Spleen (tissue), 11 donors: ENCODE measurements around the gene ZDHHC11. TPM values are rescaled to one million over a fixed set of nuclear protein-coding genes. Genes with fewer than 3 reads are reported as not detected.
A peak's percentile ranks its signal among the peaks of the same experiment; 100 is the strongest.

Experiments
- DNase-seq: peaks from one replicate; pipeline ENCODE4 v3.0.0-alpha.2; 2020
- H3K27ac ChIP-seq, 8 donors: fragments of 200-600 bp; sonication (generic) in 7 of 8; 1 replicate in 4 of 8; 2 replicates in 4 of 8; pipeline versions ENCODE4 v1.5.0 to v1.8.0; 2016 to 2021; ENCODE audit warnings: inconsistent platforms in 4 of 8, mild to moderate bottlenecking in 4 of 8, moderate library complexity in 1 of 8
- H3K27me3 ChIP-seq, 7 donors: fragments of 200-600 bp; sonication (generic) in 6 of 7; replicated peaks in 1 of 7; 1 replicate in 4 of 7; 2 replicates in 3 of 7; pipeline versions ENCODE4 v1.5.0 to v1.8.0; 2016 to 2021; ENCODE audit warnings: inconsistent platforms in 3 of 7, mild to moderate bottlenecking in 1 of 7
- H3K36me3 ChIP-seq, 6 donors: fragments of 200-600 bp; sonication (generic) in 5 of 6; 1 replicate in 4 of 6; 2 replicates in 2 of 6; pipeline versions ENCODE4 v1.5.0 to v1.8.0; 2016 to 2021; ENCODE audit warnings: inconsistent platforms in 2 of 6
- H3K4me1 ChIP-seq, 6 donors: fragments of 200-600 bp; sonication (generic) in 5 of 6; 1 replicate in 3 of 6; 2 replicates in 3 of 6; pipeline versions ENCODE4 v1.5.0 to v1.8.0; 2016 to 2021; ENCODE audit warnings: inconsistent platforms in 3 of 6
- H3K4me3 ChIP-seq, 8 donors: fragments of 200-600 bp; sonication (generic) in 7 of 8; 1 replicate in 4 of 8; 2 replicates in 4 of 8; pipeline versions ENCODE4 v1.5.0 to v1.8.0; 2016 to 2021; ENCODE audit warnings: inconsistent platforms in 4 of 8, mild to moderate bottlenecking in 4 of 8, moderate library complexity in 2 of 8
- H3K9me3 ChIP-seq, 8 donors: fragments of 200-600 bp; sonication (generic) in 7 of 8; 1 replicate in 4 of 8; 2 replicates in 4 of 8; pipeline versions ENCODE4 v1.5.0 to v1.8.0; 2016 to 2021; ENCODE audit warnings: inconsistent platforms in 4 of 8
- POLR2A ChIP-seq, 3 donors: fragments of 450-650 bp; IDR thresholded peaks; one replicate each; pipeline ENCODE4 v1.5.1; 2017; ENCODE audit warnings: antibody characterized with exemption in 3 of 3, mild to moderate bottlenecking in 1 of 3
- POLR2AphosphoS5 ChIP-seq, 3 donors: sonication (generic); formaldehyde crosslinking; IDR thresholded peaks; one replicate each; pipeline ENCODE4 v1.5.1; 2017; ENCODE audit warnings: antibody characterized with exemption in 3 of 3
- WGBS, 5 donors: extraction: QIAGEN DNeasy Blood & Tissue Kit in 3 of 5; methylation state at CpG; one replicate each; pipeline versions ENCODE4 v1.1.5 to v1.1.7; 2013 to 2018; 5-methylcytosine and 5-hydroxymethylcytosine counted together
- intact Hi-C: fragments of 100-400 bp; cut with DNase I; formaldehyde crosslinking; loops from one replicate; pipeline ENCODE4 v1.15.0; 2023; ENCODE audit warnings: low total_unique reads
- polyA plus RNA-seq, 3 donors: library from polyadenylated mRNA; stranded (reverse); fragments of 200-250 nt; gene quantifications; one replicate each; pipeline ENCODE4 v1.2.1, GENCODE V29; 2013
- total RNA-seq, 7 donors: library from RNA; depleted of rRNA in 3 of 7; stranded (reverse); fragments of >200 nt in 3 of 7; fragmentation: NEBNext Ultra II Directional in 4 of 7; extraction: Animal tissue kit (Norgen Biotek cat#: 25700) in 4 of 7; gene quantifications; one replicate each; pipeline versions ENCODE4 v1.1.0 to v1.2.1, GENCODE V29; 2016 to 2021
- TF ChIP-seq, protein P1 (sequence below), 11 experiments: fragments of 200-600 bp in 7 of 11; fragments of 450-650 bp in 4 of 11; sonication (generic) in 4 of 11; IDR thresholded peaks in 8 of 11; conservative IDR thresholded peaks in 3 of 11; 1 replicate in 7 of 11; 2 replicates in 4 of 11; pipeline versions ENCODE4 v1.4.0 to v1.8.0; 2016 to 2021; ENCODE audit warnings: antibody characterized with exemption in 11 of 11, inconsistent platforms in 4 of 11, mild to moderate bottlenecking in 1 of 11
- donor health status: healthy with polysubstance abuse.
- donor health status: DM: no; HTN: no; CAD: no; lungs with moderate emphysema.
- donor health status: DM: no; HTN: no; CAD: no.
- donor health status: Bipolar disorder and iron deficiency.
- donor health status: healthy.
- donor health status: DM: no; HTN: no; CAD: no.
- donor health status: DM: yes; HTN: yes; CAD: no.

ZDHHC11 gene
- total and polyA plus RNA-seq, 10 donors, result 1.3 to 75.0 (median 6.4) TPM

- WGBS, 5 donors, result 72 to 89% (median 80%) methylated on average over 6 to 8 of the region's 8 CpGs
- intact Hi-C loops, result no loop called here
- peak; percentile 54 for DNase-seq
- TF ChIP-seq, protein P1, sequence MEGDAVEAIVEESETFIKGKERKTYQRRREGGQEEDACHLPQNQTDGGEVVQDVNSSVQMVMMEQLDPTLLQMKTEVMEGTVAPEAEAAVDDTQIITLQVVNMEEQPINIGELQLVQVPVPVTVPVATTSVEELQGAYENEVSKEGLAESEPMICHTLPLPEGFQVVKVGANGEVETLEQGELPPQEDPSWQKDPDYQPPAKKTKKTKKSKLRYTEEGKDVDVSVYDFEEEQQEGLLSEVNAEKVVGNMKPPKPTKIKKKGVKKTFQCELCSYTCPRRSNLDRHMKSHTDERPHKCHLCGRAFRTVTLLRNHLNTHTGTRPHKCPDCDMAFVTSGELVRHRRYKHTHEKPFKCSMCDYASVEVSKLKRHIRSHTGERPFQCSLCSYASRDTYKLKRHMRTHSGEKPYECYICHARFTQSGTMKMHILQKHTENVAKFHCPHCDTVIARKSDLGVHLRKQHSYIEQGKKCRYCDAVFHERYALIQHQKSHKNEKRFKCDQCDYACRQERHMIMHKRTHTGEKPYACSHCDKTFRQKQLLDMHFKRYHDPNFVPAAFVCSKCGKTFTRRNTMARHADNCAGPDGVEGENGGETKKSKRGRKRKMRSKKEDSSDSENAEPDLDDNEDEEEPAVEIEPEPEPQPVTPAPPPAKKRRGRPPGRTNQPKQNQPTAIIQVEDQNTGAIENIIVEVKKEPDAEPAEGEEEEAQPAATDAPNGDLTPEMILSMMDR (IDR thresholded peaks at IDR 0.05 in 8 of 11, conservative IDR thresholded peaks at IDR 0.05 in 3 of 11), result no peak
- no peak for TF ChIP-seq POLR2A (IDR thresholded peaks at IDR 0.05)
- peaks cover 8 to 30% (median 23%) of the 10 kb centered on the region in 6 donors for H3K4me1 ChIP-seq
- H3K4me3 ChIP-seq, result no peak overlapping the region
- H3K9me3 ChIP-seq, result no peaks in the 10 kb centered on the region
- peaks cover 0 to 9% (median 0%) of the 10 kb centered on the region in 7 donors for H3K27me3 ChIP-seq
- peaks cover 0 to 32% (median 2%) of the 10 kb centered on the region in 6 donors for H3K36me3 ChIP-seq
- no peak overlapping the region for H3K27ac ChIP-seq
Observed at GRCh38 chr5:761854-762710, 88.7 kb downstream of the ZDHHC11 start.

DNA sequence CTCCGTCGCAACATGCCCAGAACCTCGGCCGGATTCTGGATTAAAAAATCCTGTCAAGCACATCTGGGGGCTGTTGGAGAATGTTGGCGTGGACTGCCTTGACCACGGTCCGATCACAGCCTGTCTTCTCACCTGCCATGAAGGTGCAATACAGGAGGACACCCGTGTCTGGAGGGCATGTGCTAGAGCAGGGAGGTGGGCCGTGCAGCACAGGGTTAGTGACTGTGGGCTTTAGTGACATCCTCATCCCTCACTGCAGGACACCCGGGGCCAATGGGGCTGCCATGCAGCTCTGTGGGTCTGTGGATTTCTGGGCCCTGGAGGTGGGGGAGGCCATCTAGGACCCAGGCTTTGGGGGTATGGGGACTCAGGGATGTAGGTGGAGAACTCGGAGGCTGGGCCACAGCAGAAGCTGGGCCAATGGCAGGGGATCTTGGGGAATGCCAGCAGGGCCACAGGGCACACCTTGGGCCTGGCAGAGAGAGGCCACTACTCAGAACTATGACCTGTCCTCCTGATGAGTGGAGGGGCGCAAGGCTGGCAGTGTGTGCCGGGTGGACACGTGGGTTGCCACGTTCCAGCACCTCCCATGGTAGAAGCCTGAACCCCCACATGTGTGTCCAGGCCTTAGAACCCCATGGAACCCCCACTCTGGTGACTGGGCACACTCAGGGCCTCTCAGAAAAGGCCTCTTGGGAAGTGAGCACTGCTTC lies 89.6 kb downstream of the ZDHHC11 start:
- peak; percentile 63 for DNase-seq
- WGBS, 5 donors, result 73 to 93% (median 83%) methylated on average over 11 to 15 of the region's 15 CpGs
- TF ChIP-seq POLR2A (IDR thresholded peaks at IDR 0.05) (no peak), POLR2AphosphoS5 (IDR thresholded peaks at IDR 0.05) (no peak)
- TF ChIP-seq, protein P1 (IDR thresholded peaks at IDR 0.05 in 8 of 11, conservative IDR thresholded peaks at IDR 0.05 in 3 of 11), result no peak
- H3K27ac ChIP-seq, result no peak overlapping the region
- peaks cover 0 to 9% (median 0%) of the 10 kb centered on the region in 7 donors for H3K27me3 ChIP-seq
- H3K4me1 ChIP-seq, result peaks cover 8 to 31% (median 23%) of the 10 kb centered on the region in 6 donors
- H3K4me3 ChIP-seq, result no peak overlapping the region
- H3K9me3 ChIP-seq, result no peaks in the 10 kb centered on the region
- intact Hi-C loops, result no loop called here
- peaks cover 0 to 23% (median under 1%) of the 10 kb centered on the region in 6 donors for H3K36me3 ChIP-seq

DNA sequence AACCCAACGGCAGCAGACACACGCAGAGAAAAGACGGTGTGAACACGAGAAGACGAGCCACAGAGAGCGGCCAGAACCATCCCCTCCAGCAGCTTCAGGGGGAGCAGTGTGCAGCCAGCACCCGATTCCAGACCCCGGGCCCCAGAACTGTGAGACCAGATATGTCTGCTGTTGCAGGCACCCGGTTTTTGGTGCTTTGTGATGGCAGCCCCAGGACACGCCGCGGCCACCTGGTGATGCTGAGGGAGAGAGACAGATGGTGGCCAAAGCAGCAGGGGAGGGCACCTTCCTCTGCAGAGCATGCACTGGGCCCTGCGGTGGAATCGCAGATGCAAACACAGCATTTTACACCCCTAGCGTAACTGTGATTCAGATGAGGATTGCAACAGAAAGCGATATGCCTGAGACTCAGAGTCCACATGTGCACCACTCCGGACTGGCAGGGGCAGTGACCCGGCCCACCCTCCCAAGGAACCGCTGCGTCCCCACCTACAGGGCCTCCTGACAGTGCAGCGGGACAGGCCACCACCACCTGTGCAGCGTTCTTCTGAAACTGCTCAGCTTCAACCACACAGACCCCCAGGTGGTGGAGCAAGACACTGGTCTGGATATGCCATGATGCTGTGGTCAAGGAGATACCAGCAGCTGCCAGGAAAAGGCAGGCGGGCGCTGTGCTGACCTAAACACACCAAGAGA lies 90.3 kb downstream of the ZDHHC11 start:
- H3K9me3 ChIP-seq, result no peaks in the 10 kb centered on the region
- DNase-seq, result peak; percentile 71
- H3K4me3 ChIP-seq, result no peak overlapping the region
- TF ChIP-seq POLR2A (IDR thresholded peaks at IDR 0.05), result no peak
- TF ChIP-seq, protein P1 (IDR thresholded peaks at IDR 0.05 in 8 of 11, conservative IDR thresholded peaks at IDR 0.05 in 3 of 11), result no peak
- no peak for TF ChIP-seq POLR2AphosphoS5 (IDR thresholded peaks at IDR 0.05)
- H3K4me1 ChIP-seq, result peaks cover 8 to 31% (median 23%) of the 10 kb centered on the region in 6 donors
- peaks cover 0 to 16% (median 0%) of the 10 kb centered on the region in 6 donors for H3K36me3 ChIP-seq
- WGBS, 5 donors, result 92 to 96% (median 94%) methylated on average over 19 to 24 of the region's 24 CpGs
- H3K27me3 ChIP-seq, result peaks cover 0 to 9% (median 0%) of the 10 kb centered on the region in 7 donors
- H3K27ac ChIP-seq, result no peak overlapping the region
- intact Hi-C loops, result no loop called here
